IMR-90 (cell line): ENCODE results near the gene MPL. TPM values are rescaled to one million over a fixed set of nuclear protein-coding genes. Genes with fewer than 3 reads are reported as not detected.

Experiments used
- ATAC-seq: fragments of 200-7000 bp; cut with Tn5 transposase; 2 replicates; pipeline ENCODE4 v1.9.1; 2020; ENCODE audit warnings: low read depth, mild to moderate bottlenecking, moderate library complexity
- BruUV-seq: library from RNA; stranded (reverse); fragments of 400-500 nt; replicated peaks from 2 replicates; lab custom pipeline; 2021; lab: Mats Ljungman, UMichigan
- CTCF ChIA-PET: fragments of 300-600 bp; formaldehyde crosslinking; extraction: SDS; loops from one replicate; lab custom pipeline; 2021; ENCODE audit warnings: antibody characterized with exemption; lab: Yijun Ruan, JAX
- POLR2A ChIA-PET: fragments of 300-600 bp; sonication (Branson Sonifier 250); formaldehyde crosslinking; loops from one replicate; lab custom pipeline; 2022; ENCODE audit warnings: antibody characterized with exemption; ENCODE audit not compliant: unreplicated experiment; lab: Charles Lee
- DNase-seq: peaks from one replicate; pipeline ENCODE4 v3.0.0; 2013
- H2AFZ ChIP-seq: replicated peaks from 2 replicates; pipeline ENCODE3; 2013; ENCODE audit warnings: low read length, mild to moderate bottlenecking; ENCODE audit not compliant: poor library complexity
- H2AK5ac ChIP-seq: 2 replicates; pipeline ENCODE4 v1.6.1; 2013; ENCODE audit warnings: low read depth, low read length, inconsistent platforms
- H2AK9ac ChIP-seq: replicated peaks from 2 replicates; pipeline ENCODE3; 2013; ENCODE audit warnings: mild to moderate bottlenecking, low read depth, low read length, moderate library complexity; ENCODE audit not compliant: poor library complexity
- H2BK120ac ChIP-seq: 2 replicates; pipeline ENCODE4 v1.6.1; 2013; ENCODE audit warnings: low read depth, low read length, inconsistent platforms
- H2BK15ac ChIP-seq: 3 replicates; pipeline ENCODE4 v1.6.1; 2013; ENCODE audit warnings: low read depth, low read length, inconsistent platforms
- H2BK20ac ChIP-seq: 2 replicates; pipeline ENCODE4 v1.6.1; 2013; ENCODE audit warnings: low read depth, mild to moderate bottlenecking, inconsistent platforms, low read length, moderate library complexity
- H2BK5ac ChIP-seq: 2 replicates; pipeline ENCODE4 v1.6.1; 2013; ENCODE audit warnings: mild to moderate bottlenecking, low read depth, low read length, inconsistent platforms; ENCODE audit not compliant: poor library complexity, severe bottlenecking
- H3K14ac ChIP-seq: replicated peaks from 2 replicates; pipeline ENCODE4 v1.6.1; 2013; ENCODE audit warnings: low read depth, low read length, inconsistent platforms
- H3K18ac ChIP-seq: 2 replicates; pipeline ENCODE4 v1.6.1; 2013; ENCODE audit warnings: low read depth, low read length, control low read depth
- H3K23ac ChIP-seq: 2 replicates; pipeline ENCODE4 v1.6.1; 2013; ENCODE audit warnings: low read depth, low read length, inconsistent platforms
- H3K27ac ChIP-seq: 2 replicates; pipeline ENCODE4 v1.5.1; 2013; ENCODE audit warnings: mild to moderate bottlenecking, control low read depth, low read length; ENCODE audit not compliant: insufficient read depth
- H3K27me3 ChIP-seq: 2 replicates; pipeline ENCODE4 v1.6.1; 2013; ENCODE audit warnings: low read length; ENCODE audit not compliant: control insufficient read depth, insufficient read depth
- H3K36me3 ChIP-seq: 2 replicates; pipeline ENCODE4 v1.6.1; 2013; ENCODE audit warnings: low read length, mixed read lengths; ENCODE audit not compliant: control insufficient read depth, insufficient read depth
- H3K4ac ChIP-seq: 2 replicates; pipeline ENCODE4 v1.6.1; 2013; ENCODE audit warnings: low read depth, low read length, inconsistent platforms
- H3K4me1 ChIP-seq: 2 replicates; pipeline ENCODE4 v1.6.1; 2013; ENCODE audit warnings: low read length, mixed read lengths; ENCODE audit not compliant: control insufficient read depth, insufficient read depth
- H3K4me2 ChIP-seq: 2 replicates; pipeline ENCODE4 v1.6.1; 2013; ENCODE audit warnings: low read depth, mild to moderate bottlenecking, control low read depth, low read length, moderate library complexity
- H3K4me3 ChIP-seq: 2 replicates; pipeline ENCODE4 v1.5.1; 2013; ENCODE audit warnings: low read depth, mild to moderate bottlenecking, control low read depth, low read length, moderate library complexity; ENCODE audit not compliant: insufficient read depth
- H3K56ac ChIP-seq: 2 replicates; pipeline ENCODE4 v1.6.1; 2013; ENCODE audit warnings: low read length, inconsistent platforms; ENCODE audit not compliant: insufficient read depth; ENCODE audit errors: extremely low read depth
- H3K79me1 ChIP-seq, 2 experiments: 2 replicates each; pipeline ENCODE4 v1.6.1; 2013; ENCODE audit warnings: low read length in 2 of 2, inconsistent platforms in 1 of 2, low read depth in 1 of 2
- H3K9ac ChIP-seq: 2 replicates; pipeline ENCODE4 v1.6.1; 2013; ENCODE audit warnings: low read depth, low read length, control low read depth
- H3K9me1 ChIP-seq: 2 replicates; pipeline ENCODE4 v1.6.1; 2013; ENCODE audit warnings: low read length, inconsistent platforms; ENCODE audit not compliant: insufficient read depth
- H3K9me3 ChIP-seq: 2 replicates; pipeline ENCODE4 v1.6.1; 2013; ENCODE audit warnings: low read length; ENCODE audit not compliant: control insufficient read depth, insufficient read depth
- H4K20me1 ChIP-seq: 2 replicates; pipeline ENCODE4 v1.6.1; 2013; ENCODE audit warnings: low read length, inconsistent platforms; ENCODE audit not compliant: insufficient read depth
- H4K5ac ChIP-seq: 2 replicates; pipeline ENCODE4 v1.6.1; 2013; ENCODE audit warnings: mild to moderate bottlenecking, low read depth, low read length, control low read depth
- H4K8ac ChIP-seq, 2 experiments: 2 replicates each; pipeline ENCODE4 v1.6.1; 2013; ENCODE audit warnings: low read depth in 2 of 2, low read length in 2 of 2, control low read depth in 1 of 2, inconsistent platforms in 1 of 2
- H4K91ac ChIP-seq: 2 replicates; pipeline ENCODE4 v1.6.1; 2013; ENCODE audit warnings: low read depth, low read length, inconsistent platforms; ENCODE audit not compliant: insufficient read depth
- BHLHE40 ChIP-seq: fragments of 150-350 bp; IDR thresholded peaks from 2 replicates; pipeline ENCODE4 v1.6.1; 2016; ENCODE audit warnings: mild to moderate bottlenecking, low read depth, low read length
- CHD1 ChIP-seq: IDR thresholded peaks from 2 replicates; pipeline ENCODE4 v1.6.1; 2012; ENCODE audit warnings: low read depth, low read length, improper control_type of control experiment
- CTCF ChIP-seq: conservative IDR thresholded peaks from 2 replicates; pipeline ENCODE4 v1.5.1; 2012; ENCODE audit warnings: mild to moderate bottlenecking, low read depth, low read length, improper control_type of control experiment
- ELK1 ChIP-seq: fragments of 150-350 bp; IDR thresholded peaks from 2 replicates; pipeline ENCODE4 v1.6.1; 2016; ENCODE audit warnings: low read depth, mild to moderate bottlenecking, low read length, moderate library complexity, borderline replicate concordance
- FOS ChIP-seq: fragments of 150-350 bp; IDR thresholded peaks from 2 replicates; pipeline ENCODE4 v1.6.1; 2016; ENCODE audit warnings: low read depth, low read length
- MAZ ChIP-seq: IDR thresholded peaks from 2 replicates; pipeline ENCODE4 v1.6.1; 2012; ENCODE audit warnings: low read depth, mild to moderate bottlenecking, low read length, improper control_type of control experiment, moderate library complexity, borderline replicate concordance
- MXI1 ChIP-seq: IDR thresholded peaks from 2 replicates; pipeline ENCODE4 v1.6.1; 2012; ENCODE audit warnings: low read depth, mild to moderate bottlenecking, low read length, moderate library complexity, borderline replicate concordance
- NFE2L2 ChIP-seq: fragments of 150-350 bp; IDR thresholded peaks from 2 replicates; pipeline ENCODE4 v1.6.1; 2016; ENCODE audit warnings: low read depth, mild to moderate bottlenecking, low read length
- POLR2A ChIP-seq: IDR thresholded peaks from 2 replicates; pipeline ENCODE4 v1.6.1; 2012; ENCODE audit warnings: mild to moderate bottlenecking, low read depth, low read length
- RAD21 ChIP-seq: IDR thresholded peaks from 2 replicates; pipeline ENCODE4 v1.6.1; 2012; ENCODE audit warnings: low read length, improper control_type of control experiment
- RCOR1 ChIP-seq: IDR thresholded peaks from 2 replicates; pipeline ENCODE4 v1.6.1; 2012; ENCODE audit warnings: mild to moderate bottlenecking, low read length, improper control_type of control experiment; ENCODE audit not compliant: insufficient replicate concordance
- RFX5 ChIP-seq: IDR thresholded peaks from 2 replicates; pipeline ENCODE4 v1.8.0; 2012; ENCODE audit warnings: low read depth, mild to moderate bottlenecking, low read length, moderate library complexity
- USF2 ChIP-seq: fragments of 150-350 bp; IDR thresholded peaks from 2 replicates; pipeline ENCODE4 v1.6.1; 2017; ENCODE audit warnings: mild to moderate bottlenecking, antibody characterized with exemption, low read length, low read depth
- WGBS, 2 experiments: methylation state at CpG; one replicate each; pipeline versions ENCODE4 v1.1.5 to v1.1.7; 2013; ENCODE audit warnings: missing lambda C conversion rate in 2 of 2; ENCODE audit not compliant: insufficient read length in 1 of 2; ENCODE audit errors: extremely low coverage in 2 of 2; 5-methylcytosine and 5-hydroxymethylcytosine counted together
- dilution Hi-C: fragments of 300-500 bp; cut with HindIII; formaldehyde crosslinking; loops from one replicate; pipeline ENCODE4 v1.14.3; 2018; ENCODE audit warnings: low sequenced_read_pairs; ENCODE audit not compliant: unreplicated experiment
- in situ Hi-C: fragments of 300-500 bp; cut with MboI; formaldehyde crosslinking; loops from 3 replicates; pipeline ENCODE4 v1.14.3; 2019; ENCODE audit warnings: low sequenced_read_pairs, inconsistent platforms, mixed read lengths
- intact Hi-C: fragments of 100-400 bp; cut with micrococcal nuclease; formaldehyde crosslinking; loops from 2 replicates; pipeline ENCODE4 v1.10.0; 2022
- polyA plus RNA-seq, 3 experiments: library from polyadenylated mRNA; depleted of rRNA; stranded (reverse); fragments of >200 nt; gene quantifications; 2 replicates each; pipeline ENCODE4 v1.2.3, GENCODE V29; 2012; ENCODE audit warnings: low replicate concordance in 1 of 3
- total RNA-seq: library from RNA; depleted of rRNA; stranded (reverse); fragments of >200 nt; gene quantifications from 2 replicates; pipeline ENCODE4 v1.2.3, GENCODE V29; 2012

MPL gene
- total and polyA plus RNA-seq, 2 of the 4 experiments (the other 2 are of a cell fraction), result 0.12 TPM; not detected in 1

- Histone ChIP-seq H3K23ac (no peak overlapping the region), H3K18ac (no peak overlapping the region), H3K4me1 (peaks cover 5% of the 10 kb centered on the region), H3K9ac (no peak overlapping the region), H3K4me3 (no peak overlapping the region), H2BK20ac (no peak overlapping the region), H2AFZ (no peak overlapping the region), H3K27me3 (peaks cover 2% of the 10 kb centered on the region; the same call in 1 of the 2 replicates), H3K14ac (no peak overlapping the region), H2BK120ac (no peak overlapping the region), H4K91ac (no peak overlapping the region), H3K36me3 (no peaks in the 10 kb centered on the region), H4K20me1 (no peaks in the 10 kb centered on the region; the same call in 1 of the 2 replicates), H3K9me3 (no peaks in the 10 kb centered on the region), H2BK15ac (no peak overlapping the region), H3K79me1 (no peaks in the 10 kb centered on the region), H3K4me2 (no peak overlapping the region), H4K8ac (no peak overlapping the region), H2AK5ac (no peak overlapping the region), H2AK9ac (no peak overlapping the region), H3K4ac (no peak overlapping the region), H3K9me1 (0 out of 2 replicates have a peak, but pooled peaks cover 3% of the 10 kb centered on the region), H3K56ac (no peak overlapping the region), H2BK5ac (no peak overlapping the region), H4K5ac (no peak overlapping the region), H3K27ac (no peak overlapping the region)
- intact Hi-C loops (no loop called here), in situ Hi-C loops (no loop called here), dilution Hi-C loops (no loop called here)
- 81% methylated on average over 3 of the region's 10 CpGs; no CpG with 5 or more reads in 1 of the 2 experiments for WGBS, 2 experiments
- no peak for TF ChIP-seq RFX5
- no peak for TF ChIP-seq USF2
- no peak for TF ChIP-seq NFE2L2
- TF ChIP-seq RAD21, result no peak
- no peak for TF ChIP-seq POLR2A
- TF ChIP-seq ELK1, result no peak
- TF ChIP-seq BHLHE40, result no peak
- no peak for TF ChIP-seq MXI1
- no peak for TF ChIP-seq CTCF
- no peak for TF ChIP-seq CHD1
- no peak for TF ChIP-seq RCOR1
- no peak for TF ChIP-seq FOS
- TF ChIP-seq MAZ, result no peak
- no TSS peak for BruUV-seq
- ChIA-PET POLR2A (no interaction called here), CTCF (no interaction called here)
- DNase-seq (no peak), ATAC-seq (no peak)
Measured at GRCh38 chr1:43313771-43314170, 23.8 kb upstream of the MPL start.
